HCT116 (cell line): ENCODE data around the gene LCNL1. TPM values are rescaled to one million over a fixed set of nuclear protein-coding genes. Genes with fewer than 3 reads are reported as not detected.
A peak's percentile ranks its signal among the peaks of the same experiment; 100 is the strongest.

ENCODE experiments used
- ATAC-seq: fragments of 200-7000 bp; cut with Tn5 transposase; 2 replicates; pipeline ENCODE4 v1.9.1; 2020; ENCODE audit warnings: mild to moderate bottlenecking, moderate library complexity
- BruUV-seq: library from RNA; stranded (reverse); fragments of 400-500 nt; replicated peaks from 2 replicates; lab custom pipeline; 2021; lab: Mats Ljungman, UMichigan
- CTCF ChIA-PET: fragments of 300-600 bp; sonication (Branson Sonifier 250); formaldehyde crosslinking; loops from one replicate; lab custom pipeline; 2021; ENCODE audit warnings: antibody characterized with exemption; lab: Charles Lee
- POLR2A ChIA-PET: fragments of 300-600, 350-600 bp; sonication (Branson Sonifier 250); formaldehyde crosslinking; loops from one replicate; lab custom pipeline; 2021; ENCODE audit warnings: antibody characterized with exemption; lab: Charles Lee
- RAD21 ChIA-PET, 2 experiments: fragments of 300-600 bp; sonication (Branson Sonifier 250); formaldehyde crosslinking; loops; one replicate each; lab custom pipeline; 2023; ENCODE audit warnings: low total read pairs in 2 of 2; ENCODE audit not compliant: uncharacterized antibody in 2 of 2, unreplicated experiment in 2 of 2, low non-redundant PET in 1 of 2; lab: Charles Lee
- DNase-seq: peaks from one replicate; pipeline ENCODE4 v3.0.0-alpha.2; 2010; ENCODE audit warnings: low read depth, low spot score
- H2AFZ ChIP-seq: fragments of 200-600 bp; shearing (Covaris generic), sonication (generic); 2 replicates; pipeline ENCODE4 v1.6.1; 2017; ENCODE audit warnings: low read depth, mixed run types, mixed read lengths, antibody characterized with exemption, low read length; ENCODE audit not compliant: poor library complexity, severe bottlenecking
- H3K27ac ChIP-seq: 2 replicates; pipeline ENCODE4 v1.5.1; 2012; ENCODE audit warnings: low read depth, low read length
- H3K27me3 ChIP-seq: fragments of 200-600 bp; sonication (generic); 2 replicates; pipeline ENCODE4 v1.6.1; 2016; ENCODE audit warnings: mixed run types, low read length, mixed read lengths; ENCODE audit not compliant: insufficient read depth
- H3K36me3 ChIP-seq, 2 experiments: fragments of 200-500 bp in 1 of 2; fragments of 200-600 bp in 1 of 2; sonication (Bioruptor generic) in 1 of 2; sonication (generic) in 1 of 2; 2 replicates each; pipeline versions ENCODE4 v1.5.1 to v1.6.1; 2014 to 2016; ENCODE audit warnings: low read length in 2 of 2, inconsistent platforms in 1 of 2, mixed read lengths in 1 of 2, mixed run types in 1 of 2; ENCODE audit not compliant: insufficient read depth in 2 of 2, control insufficient read depth in 1 of 2
- H3K4me1 ChIP-seq, 2 experiments: fragments of 200-600 bp in 1 of 2; sonication (generic) in 1 of 2; 2 replicates each; pipeline versions ENCODE4 v1.5.1 to v1.6.1; 2012 to 2017; ENCODE audit warnings: low read length in 2 of 2, inconsistent platforms in 1 of 2, mild to moderate bottlenecking in 1 of 2, mixed read lengths in 1 of 2, mixed run types in 1 of 2, moderate library complexity in 1 of 2; ENCODE audit not compliant: insufficient read depth in 2 of 2, control insufficient read depth in 1 of 2
- H3K4me2 ChIP-seq: fragments of 200-600 bp; sonication (generic); 2 replicates; pipeline ENCODE4 v1.6.1; 2017; ENCODE audit warnings: mixed run types, low read length, mixed read lengths
- H3K4me3 ChIP-seq, 2 experiments: fragments of 200-600 bp in 1 of 2; sonication (generic) in 1 of 2; replicated peaks in 1 of 2; 2 replicates each; pipeline ENCODE4 v1.5.1; 2011 to 2016; ENCODE audit warnings: low read length in 2 of 2, control low read depth in 1 of 2, low read depth in 1 of 2, mild to moderate bottlenecking in 1 of 2, mixed read lengths in 1 of 2, mixed run types in 1 of 2
- H3K79me2 ChIP-seq: fragments of 200-600 bp; sonication (generic); 2 replicates; pipeline ENCODE4 v1.6.1; 2017; ENCODE audit warnings: mild to moderate bottlenecking, mixed run types, low read length, moderate library complexity, mixed read lengths; ENCODE audit not compliant: insufficient read depth
- H3K9ac ChIP-seq: fragments of 200-600 bp; sonication (generic); 2 replicates; pipeline ENCODE4 v1.6.1; 2016; ENCODE audit warnings: low read length, mixed read lengths
- H3K9me2 ChIP-seq: fragments of 200-600 bp; sonication (generic), shearing (Covaris generic); 2 replicates; pipeline ENCODE4 v1.6.1; 2017; ENCODE audit warnings: mixed run types, mild to moderate bottlenecking, moderate library complexity; ENCODE audit not compliant: insufficient read depth
- H3K9me3 ChIP-seq, 2 experiments: fragments of 200-500 bp in 1 of 2; fragments of 200-600 bp in 1 of 2; sonication (Bioruptor generic) in 1 of 2; sonication (generic) in 1 of 2; 2 replicates each; pipeline ENCODE4 v1.6.1; 2014 to 2017; ENCODE audit warnings: low read length in 2 of 2, mixed read lengths in 2 of 2, inconsistent platforms in 1 of 2, low read depth in 1 of 2, mild to moderate bottlenecking in 1 of 2, mixed run types in 1 of 2, moderate library complexity in 1 of 2; ENCODE audit not compliant: control insufficient read depth in 1 of 2, insufficient read depth in 1 of 2
- H4K20me1 ChIP-seq: fragments of 200-600 bp; sonication (generic), shearing (Covaris generic); 2 replicates; pipeline ENCODE4 v1.6.1; 2017; ENCODE audit warnings: mixed run types, mild to moderate bottlenecking, moderate library complexity; ENCODE audit not compliant: insufficient read depth
- CEBPB ChIP-seq: IDR thresholded peaks from 2 replicates; pipeline ENCODE4 v1.6.1; 2012; ENCODE audit warnings: low read depth
- ELF1 ChIP-seq: IDR thresholded peaks from 2 replicates; pipeline ENCODE4 v1.6.1; 2012; ENCODE audit warnings: low read depth, borderline replicate concordance
- MAX ChIP-seq: IDR thresholded peaks from 2 replicates; pipeline ENCODE4 v1.6.1; 2012
- POLR2AphosphoS5 ChIP-seq: IDR thresholded peaks from 2 replicates; pipeline ENCODE4 v1.6.1; 2011; ENCODE audit warnings: mild to moderate bottlenecking, low read depth, low read length, moderate library complexity
- SP1 ChIP-seq: IDR thresholded peaks from 2 replicates; pipeline ENCODE4 v1.6.1; 2012; ENCODE audit warnings: low read depth
- TCF7L2 ChIP-seq: IDR thresholded peaks from 2 replicates; pipeline ENCODE4 v1.7.0; 2011; ENCODE audit warnings: borderline replicate concordance, inconsistent platforms; ENCODE audit not compliant: insufficient read depth, insufficient read length; ENCODE audit errors: extremely low read depth
- ZFX ChIP-seq: fragments of 450-650 bp; IDR thresholded peaks from 2 replicates; pipeline ENCODE4 v1.6.1; 2017
- ZNF274 ChIP-seq: fragments of 200-500 bp; sonication (Bioruptor generic); IDR thresholded peaks from 2 replicates; pipeline ENCODE4 v1.6.1; 2014; ENCODE audit warnings: mild to moderate bottlenecking, low read depth, low read length, inconsistent platforms
- intact Hi-C: fragments of 100-400 bp; cut with micrococcal nuclease; formaldehyde crosslinking; loops from 2 replicates; pipeline ENCODE4 v1.10.0; 2022
- total RNA-seq: library from RNA; stranded (reverse); gene quantifications from one replicate; pipeline ENCODE4 v1.2.1, GENCODE V29; 2021; ENCODE audit not compliant: unreplicated experiment
- TF ChIP-seq, protein P1 (sequence below), 3 experiments: fragments of 200-600 bp in 1 of 3; sonication (generic) in 1 of 3; IDR thresholded peaks in 2 of 3; conservative IDR thresholded peaks in 1 of 3; 2 replicates each; pipeline ENCODE4 v1.5.1; 2012 to 2017; ENCODE audit warnings: low read depth in 2 of 3, low read length in 2 of 3, antibody characterized with exemption in 1 of 3, borderline replicate concordance in 1 of 3, control low read depth in 1 of 3, mild to moderate bottlenecking in 1 of 3, mixed read lengths in 1 of 3, mixed run types in 1 of 3, moderate library complexity in 1 of 3; ENCODE audit not compliant: insufficient read depth in 1 of 3

The LCNL1 gene
- total RNA-seq, 1 experiment from 2014 or later = 0.44 TPM

GRCh38 chr9:137027369-137028262 lies 44.8 kb downstream of the LCNL1 start, which contains the start of gene ABCA2:
ABCA2 (minus strand) TSS chr9:137028237; CDS start chr9:137028140, 97 bp downstream.
- no peaks in the 10 kb centered on the region for H3K9me2 ChIP-seq
- H3K4me3 ChIP-seq = peak within 1 kb of the TSS; percentile 63 to 87
- ChIA-PET POLR2A (no interaction called here), CTCF (interaction anchor here (1.1 to 1.9 kb wide), 3 partner anchors 19 to 83 kb away, joined by 4 to 16 read pairs (median 5); partner anchors contain the start of genes FBXW5 and NPDC1), RAD21 (no interaction called here)
- peak within 1 kb of the TSS; percentile 85 for H3K27ac ChIP-seq
- BruUV-seq = no TSS peak
- peak within 1 kb of the TSS; percentile 100 for H3K4me2 ChIP-seq
- peak; percentile 35 for ATAC-seq
- TF ChIP-seq, protein P1, sequence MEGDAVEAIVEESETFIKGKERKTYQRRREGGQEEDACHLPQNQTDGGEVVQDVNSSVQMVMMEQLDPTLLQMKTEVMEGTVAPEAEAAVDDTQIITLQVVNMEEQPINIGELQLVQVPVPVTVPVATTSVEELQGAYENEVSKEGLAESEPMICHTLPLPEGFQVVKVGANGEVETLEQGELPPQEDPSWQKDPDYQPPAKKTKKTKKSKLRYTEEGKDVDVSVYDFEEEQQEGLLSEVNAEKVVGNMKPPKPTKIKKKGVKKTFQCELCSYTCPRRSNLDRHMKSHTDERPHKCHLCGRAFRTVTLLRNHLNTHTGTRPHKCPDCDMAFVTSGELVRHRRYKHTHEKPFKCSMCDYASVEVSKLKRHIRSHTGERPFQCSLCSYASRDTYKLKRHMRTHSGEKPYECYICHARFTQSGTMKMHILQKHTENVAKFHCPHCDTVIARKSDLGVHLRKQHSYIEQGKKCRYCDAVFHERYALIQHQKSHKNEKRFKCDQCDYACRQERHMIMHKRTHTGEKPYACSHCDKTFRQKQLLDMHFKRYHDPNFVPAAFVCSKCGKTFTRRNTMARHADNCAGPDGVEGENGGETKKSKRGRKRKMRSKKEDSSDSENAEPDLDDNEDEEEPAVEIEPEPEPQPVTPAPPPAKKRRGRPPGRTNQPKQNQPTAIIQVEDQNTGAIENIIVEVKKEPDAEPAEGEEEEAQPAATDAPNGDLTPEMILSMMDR (IDR thresholded peaks at IDR 0.05 in 2 of 3, conservative IDR thresholded peaks at IDR 0.05 in 1 of 3; ENCODE audit: borderline replicate concordance in 1 of 3, insufficient read depth in 1 of 3, low read depth in 2 of 3, low read length in 2 of 3) = no peak
- TF ChIP-seq CEBPB (no peak), POLR2AphosphoS5 (peak; percentile 23; the same call in 1 of the 2 replicates), ZNF274 (no peak), MAX (no peak), SP1 (no peak), ELF1 (no peak), TCF7L2 (no peak), ZFX (peak; percentile 60; the same call in 1 of the 2 replicates)
- no peaks in the 10 kb centered on the region for H4K20me1 ChIP-seq
- H3K79me2 ChIP-seq = peaks cover 31% of the 10 kb centered on the region
- H2AFZ ChIP-seq = peak within 1 kb of the TSS; percentile 88
- intact Hi-C loops = loop anchor here (5.0 kb wide), 1 partner anchor 180 kb away; the partner anchor contains the start of gene PHPT1
- no peak for DNase-seq
- H3K36me3 ChIP-seq = no peaks in the 10 kb centered on the region
- H3K9me3 ChIP-seq = no peaks in the 10 kb centered on the region
- no peaks in the 10 kb centered on the region for H3K27me3 ChIP-seq
- peak within 1 kb of the TSS; percentile 93 for H3K9ac ChIP-seq
- peaks cover 32 to 55% of the 10 kb centered on the region in 2 experiments for H3K4me1 ChIP-seq
